NCI-H1048 (cell line): ENCODE results near the gene H2AZ2.
"Not testable (repeated sequence)": the region's sequence is repeated elsewhere in the genome, so short reads cannot be mapped to it uniquely, and the experiment has no call there.

Experiments used
- DNase-seq: peaks from one replicate; lab custom pipeline; 2025; lab: John Stamatoyannopoulos, UW

Gene H2AZ2

DNA sequence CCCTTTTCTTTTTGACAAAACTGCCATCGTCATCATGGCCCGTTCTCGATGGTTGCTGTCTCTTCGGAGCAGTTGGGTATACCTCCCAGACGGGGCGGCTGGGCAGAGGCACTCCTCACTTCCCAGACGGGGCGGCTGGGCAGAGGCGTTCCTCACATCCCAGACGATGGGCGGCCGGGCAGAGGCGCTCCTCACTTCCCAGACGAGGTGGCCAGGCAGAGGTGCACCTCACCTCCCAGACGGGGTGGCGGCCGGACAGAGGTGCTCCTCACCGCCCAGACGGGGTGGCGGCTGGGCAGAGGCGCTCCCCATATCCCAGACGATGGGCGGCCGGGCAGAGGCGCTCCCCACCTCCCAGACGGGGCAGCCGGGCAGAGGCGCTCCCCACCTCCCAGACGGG lies 22.9 kb upstream of the H2AZ2 start:
- DNase-seq = not testable (repeated sequence)

DNA sequence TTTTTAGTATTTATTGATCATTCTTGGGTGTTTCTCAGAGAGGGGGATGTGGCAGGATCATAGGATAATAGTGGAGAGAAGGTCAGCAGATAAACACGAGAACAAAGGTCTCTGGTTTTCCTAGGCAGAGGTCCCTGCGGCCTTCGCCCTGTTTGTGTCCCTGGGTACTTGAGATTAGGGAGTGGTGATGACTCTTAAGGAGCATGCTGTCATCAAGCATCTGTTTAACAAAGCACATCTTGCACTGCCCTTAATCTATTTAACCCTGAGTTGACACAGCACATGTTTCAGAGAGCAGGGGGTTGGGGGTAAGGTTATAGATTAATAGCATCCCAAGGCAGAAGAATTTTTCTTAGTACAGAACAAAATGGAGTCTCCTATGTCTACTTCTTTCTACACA lies 22.4 kb upstream of the H2AZ2 start:
- not testable (repeated sequence) for DNase-seq

DNA sequence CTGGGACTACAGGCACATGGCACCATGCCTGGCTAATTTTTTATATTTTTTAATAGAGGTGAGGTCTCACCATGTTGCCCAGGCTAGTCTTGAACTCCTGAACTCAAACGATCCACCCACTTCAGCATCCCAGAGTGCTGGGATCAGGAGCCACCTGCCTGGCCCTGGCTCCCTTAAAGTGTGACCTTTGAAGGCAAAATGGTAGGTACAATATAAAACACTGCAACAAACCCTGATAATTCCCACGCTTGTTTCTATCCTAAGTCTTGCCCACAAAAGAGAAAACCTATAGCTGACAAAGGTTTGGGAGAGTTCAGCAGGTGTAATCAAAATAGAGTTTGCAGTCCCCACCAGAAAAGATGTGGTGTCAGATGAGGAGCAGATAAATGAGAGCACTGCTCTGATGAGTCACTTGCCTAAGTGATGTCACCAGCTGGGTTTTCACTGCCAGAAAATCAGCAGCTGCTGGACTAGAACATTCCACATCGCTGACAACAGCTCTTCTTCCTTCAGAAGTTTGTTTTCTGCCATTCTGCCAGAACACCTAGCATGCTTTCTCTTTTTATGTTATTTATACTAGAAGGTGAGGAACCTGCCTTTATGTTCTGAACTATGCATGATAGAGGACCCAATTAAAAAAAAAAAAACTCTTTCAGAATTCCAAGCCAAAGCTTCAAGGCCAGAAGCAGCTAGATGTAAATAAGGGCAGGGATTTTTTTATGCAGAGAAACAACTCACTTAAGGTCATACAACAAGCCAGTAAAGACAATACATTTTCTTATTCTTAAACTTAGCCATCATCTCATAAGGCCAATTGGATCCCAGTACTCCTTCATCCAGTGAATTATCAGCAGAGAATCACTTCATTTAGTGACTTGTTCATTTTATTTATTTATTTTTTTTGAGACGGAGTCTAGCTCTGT lies 19.4 kb upstream of the H2AZ2 start:
- DNase-seq = no peak

DNA sequence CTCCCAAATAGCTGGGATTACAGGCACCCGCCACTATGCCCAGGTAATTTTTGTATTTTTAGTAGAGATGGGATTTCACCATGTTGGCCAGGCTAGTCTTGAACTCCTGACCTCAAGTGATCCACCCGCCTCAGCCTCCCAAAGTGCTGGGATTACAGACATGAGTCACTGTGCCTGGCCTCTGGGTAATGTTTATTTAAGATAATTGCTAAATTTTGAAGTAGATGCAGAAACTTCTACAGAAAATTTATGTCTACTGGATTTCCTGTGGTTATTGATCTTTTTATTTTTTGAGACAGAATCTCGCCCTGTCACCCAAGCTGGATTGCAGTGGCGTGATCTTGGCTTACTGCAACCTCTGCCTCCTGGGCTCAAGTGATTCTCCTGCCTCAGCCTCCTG lies 14.1 kb upstream of the H2AZ2 start:
- DNase-seq = not testable (repeated sequence)

DNA sequence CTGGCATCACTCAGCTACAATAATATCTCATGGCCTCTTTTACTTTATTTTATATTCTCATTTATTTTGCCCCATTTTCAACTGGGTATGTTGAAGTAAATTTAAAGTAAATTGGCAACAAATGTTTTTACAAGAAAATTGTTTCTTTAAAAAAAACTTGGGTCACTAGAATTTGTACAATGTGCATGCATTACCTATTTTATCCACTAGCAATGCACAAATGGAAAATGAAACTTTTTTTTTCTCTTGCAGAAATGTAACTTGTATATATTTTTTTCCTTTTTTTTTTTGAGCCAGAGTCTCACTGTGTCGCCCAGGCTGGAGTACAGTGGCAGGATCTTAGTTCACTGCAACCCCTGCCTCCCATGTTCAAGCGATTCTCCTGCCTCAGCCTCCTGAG lies 10.3 kb upstream of the H2AZ2 start:
- DNase-seq = no peak

DNA sequence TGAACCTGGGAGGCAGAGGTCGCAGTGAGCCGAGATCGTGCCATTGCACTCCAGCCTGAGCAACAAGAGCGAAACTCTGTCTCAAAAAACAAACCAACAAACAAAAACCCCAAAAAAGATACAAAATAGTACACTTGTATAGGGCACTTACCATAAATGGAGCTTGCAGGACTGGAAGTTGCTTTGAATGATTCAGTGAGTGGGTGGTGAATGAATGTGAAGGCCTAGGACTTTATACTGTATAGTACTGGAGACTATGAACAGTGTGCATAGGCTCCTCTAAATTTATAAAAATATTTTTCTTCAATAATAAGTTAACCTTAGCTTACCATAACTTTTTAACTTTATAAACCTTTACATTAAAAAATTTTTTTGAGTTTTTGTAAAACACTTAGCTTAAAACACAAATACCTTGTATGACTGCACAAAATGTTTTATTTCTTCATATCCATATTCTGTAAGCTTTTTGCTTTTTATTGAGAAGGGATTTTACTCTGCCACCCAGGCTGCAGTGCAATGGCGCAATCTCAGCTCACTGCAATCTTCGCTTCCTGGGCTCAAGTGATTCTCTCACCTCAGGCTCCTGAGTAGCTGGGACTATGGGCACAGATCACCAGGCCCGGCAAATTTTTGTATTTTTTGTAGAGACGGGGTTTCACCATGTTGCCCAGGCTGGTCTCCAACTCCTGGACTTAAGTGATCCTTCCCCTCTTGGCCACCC lies 6.9 kb upstream of the H2AZ2 start:
- no peak for DNase-seq

DNA sequence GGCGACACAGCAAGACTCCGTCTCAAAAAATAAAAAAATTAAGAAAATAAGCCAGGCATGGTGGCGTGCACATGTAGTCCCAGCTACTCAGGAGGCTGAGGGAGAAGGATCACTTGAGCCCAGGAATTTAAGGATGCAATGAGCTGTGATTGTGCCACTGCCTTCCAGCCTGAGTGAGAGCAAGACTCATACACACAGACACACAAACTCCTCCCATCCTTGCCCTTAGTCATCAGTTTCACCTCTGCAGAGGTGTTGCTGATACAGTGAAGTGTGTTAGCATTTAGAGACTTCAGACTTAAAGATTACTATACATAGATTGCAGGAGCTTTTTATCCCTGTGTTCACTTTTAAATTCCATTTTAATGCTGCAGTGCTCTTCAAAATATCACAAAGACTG lies 5.5 kb upstream of the H2AZ2 start:
- no peak for DNase-seq

DNA sequence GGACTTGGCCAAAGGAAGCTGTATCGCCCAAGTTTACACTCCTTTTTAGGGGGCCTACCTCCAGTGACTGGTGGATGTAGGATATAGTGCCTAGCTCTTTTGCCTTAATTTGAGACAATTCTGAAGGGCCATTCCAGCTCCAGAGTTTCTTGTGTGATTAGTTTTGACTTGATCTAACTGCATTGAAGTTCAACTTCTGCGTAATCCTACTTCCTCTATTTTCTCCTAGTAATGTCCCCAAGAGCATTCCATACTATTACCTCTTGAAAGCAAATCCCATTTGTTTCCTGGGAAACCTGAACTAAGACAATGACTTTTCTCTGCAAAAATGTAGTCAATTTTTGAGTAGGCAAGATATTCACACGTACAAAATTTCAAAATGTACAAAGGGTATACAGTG lies 4.7 kb upstream of the H2AZ2 start:
- DNase-seq = no peak

DNA sequence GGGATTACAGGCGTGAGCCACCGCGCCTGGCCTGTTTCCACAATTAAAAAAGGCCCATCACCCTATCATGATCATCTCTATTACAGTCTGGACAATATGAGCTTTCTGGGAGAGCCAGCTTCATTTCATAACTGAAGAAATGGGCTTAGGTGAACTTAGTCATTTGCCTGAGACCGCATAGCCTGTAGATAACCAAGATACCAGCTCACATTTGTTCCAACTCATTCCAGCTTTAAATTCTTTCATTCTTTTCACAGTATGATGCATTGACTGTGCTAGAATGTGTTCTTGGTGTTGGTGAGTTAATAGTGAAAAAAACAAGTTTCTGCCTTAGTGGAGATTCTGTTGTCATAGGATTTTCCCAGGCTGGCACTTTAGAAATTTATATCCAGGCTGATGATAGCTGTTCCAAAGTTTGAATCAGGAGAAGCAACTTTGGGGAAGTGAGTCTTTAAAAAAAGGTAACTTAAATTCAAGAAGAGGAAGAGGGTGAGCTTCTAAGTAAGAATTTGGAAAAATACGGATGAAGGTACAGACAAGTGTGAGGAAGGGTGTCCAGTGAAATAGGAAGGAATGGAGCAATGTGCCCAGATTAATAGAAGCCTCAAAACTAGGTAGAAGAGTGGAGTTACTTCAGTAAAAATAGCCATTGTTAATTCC lies 2.1 kb upstream of the H2AZ2 start:
- no peak for DNase-seq

DNA sequence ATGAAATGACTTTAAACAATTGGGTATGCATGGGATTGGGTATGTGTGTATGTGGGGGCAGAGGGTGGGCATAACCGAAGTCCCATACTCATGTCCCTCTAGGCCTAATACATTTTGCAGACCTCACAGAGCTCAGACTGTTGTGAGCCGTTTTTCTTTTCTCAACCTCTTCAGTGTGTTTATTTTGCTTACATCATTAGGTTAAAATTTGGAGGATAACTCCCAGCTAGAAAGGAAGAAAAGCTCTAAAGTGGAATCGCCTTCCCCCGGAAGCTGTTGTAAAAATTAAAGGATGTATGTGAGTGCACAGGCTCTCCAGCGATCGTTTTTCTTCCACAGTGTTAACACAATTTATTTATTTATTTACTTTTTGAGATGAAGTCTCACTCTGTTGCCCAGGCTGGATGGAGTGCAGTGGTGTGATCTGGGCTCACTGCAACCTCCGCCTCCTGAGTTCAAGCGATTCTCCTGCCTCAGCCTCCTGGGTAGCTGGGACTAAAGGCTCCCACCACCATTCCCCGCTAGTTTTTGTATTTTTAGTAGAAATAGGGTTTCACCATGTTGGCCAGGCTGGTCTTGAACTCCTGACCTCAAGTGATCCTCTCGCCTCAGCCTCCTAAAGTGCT lies 1.5 kb upstream of the H2AZ2 start:
- DNase-seq = no peak

DNA sequence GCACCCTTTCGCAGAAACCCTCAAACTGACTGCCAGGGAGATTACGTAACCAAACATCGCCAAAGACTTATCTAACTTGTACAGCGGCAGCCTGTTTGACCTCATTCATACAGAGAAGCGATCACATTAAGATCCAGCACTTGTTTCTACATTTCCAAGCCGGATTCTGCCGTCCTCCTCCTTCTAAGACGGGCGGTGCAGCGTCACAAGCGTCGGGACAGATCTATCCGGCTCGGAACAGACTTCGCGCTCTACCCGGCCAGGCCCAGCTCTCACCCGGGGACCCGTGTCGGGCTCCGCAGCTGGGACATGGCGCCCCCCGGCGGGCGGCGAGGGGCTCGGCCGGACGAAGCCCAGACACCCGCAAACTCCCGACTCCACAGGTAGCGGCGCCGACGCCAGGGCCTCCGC lies 373 bp downstream of the H2AZ2 start:
- DNase-seq = peak; percentile 67

DNA sequence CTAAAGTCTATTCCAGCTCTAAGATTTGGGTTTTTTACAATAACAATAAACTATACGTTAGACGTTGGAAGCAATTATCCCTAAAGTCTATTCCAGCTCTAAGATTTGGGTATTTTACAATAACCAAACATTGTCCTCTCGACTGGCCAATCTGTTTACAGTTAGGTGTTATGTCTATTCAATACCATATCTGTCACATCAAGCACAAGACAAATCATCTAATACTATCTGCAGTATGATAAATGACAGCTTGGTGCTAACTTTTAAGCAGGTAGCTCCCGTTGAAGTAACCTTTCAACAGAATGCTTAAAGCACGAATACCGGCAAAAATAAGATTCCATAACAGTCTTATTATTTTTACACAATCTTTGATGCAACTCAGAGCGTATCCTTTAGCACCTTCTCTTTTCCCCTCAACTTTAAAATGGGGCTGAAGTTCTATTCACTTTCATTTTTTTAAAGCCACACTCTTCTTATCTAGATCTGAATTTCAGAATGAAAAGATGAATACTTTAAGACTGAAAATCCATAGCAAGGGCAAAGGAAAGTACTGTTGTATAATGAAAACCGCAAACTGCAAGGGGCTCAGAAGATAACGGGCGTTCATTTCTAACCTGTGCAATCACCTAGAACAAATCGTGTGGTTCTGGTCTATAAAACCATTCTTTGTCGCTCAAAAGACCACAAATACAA lies 925 bp downstream of the H2AZ2 start:
- DNase-seq = no peak

DNA sequence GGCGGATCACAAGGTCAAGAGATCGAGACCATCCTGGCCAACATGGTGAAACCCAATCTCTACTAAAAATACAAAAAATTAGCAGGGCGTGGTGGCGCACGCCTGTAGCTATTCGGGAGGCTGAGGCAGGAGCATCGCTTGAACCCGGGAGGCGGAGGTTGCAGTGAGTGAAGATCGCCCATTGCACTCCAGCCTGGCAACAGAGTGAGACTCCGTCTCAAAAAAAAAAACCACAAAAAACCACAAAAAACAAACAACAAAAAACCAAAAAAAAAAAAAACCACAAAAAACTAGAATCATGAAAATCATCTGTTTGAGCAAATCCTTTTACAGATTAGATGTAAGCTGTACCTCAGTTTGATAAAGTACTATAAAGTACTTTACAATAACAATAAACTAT lies 1.5 kb downstream of the H2AZ2 start:
- DNase-seq = not testable (repeated sequence)

DNA sequence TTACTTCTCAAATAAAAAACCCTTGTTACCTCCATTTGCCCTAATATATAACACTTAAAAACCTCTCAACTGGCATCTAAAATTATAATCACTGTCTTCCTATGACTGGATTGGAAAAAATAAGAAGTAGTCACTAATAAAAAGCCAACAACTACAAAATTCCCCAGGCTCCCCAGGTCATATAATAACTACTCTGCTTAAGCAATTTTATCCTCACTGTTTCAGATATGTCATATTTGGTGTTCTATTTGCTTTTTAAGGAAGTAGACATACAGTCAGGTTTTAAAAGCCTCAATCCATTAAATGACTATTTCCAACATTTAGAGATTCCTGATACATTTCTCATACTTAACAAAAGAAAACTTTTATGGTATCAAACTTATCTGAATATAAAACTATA lies 2.4 kb downstream of the H2AZ2 start:
- no peak for DNase-seq

DNA sequence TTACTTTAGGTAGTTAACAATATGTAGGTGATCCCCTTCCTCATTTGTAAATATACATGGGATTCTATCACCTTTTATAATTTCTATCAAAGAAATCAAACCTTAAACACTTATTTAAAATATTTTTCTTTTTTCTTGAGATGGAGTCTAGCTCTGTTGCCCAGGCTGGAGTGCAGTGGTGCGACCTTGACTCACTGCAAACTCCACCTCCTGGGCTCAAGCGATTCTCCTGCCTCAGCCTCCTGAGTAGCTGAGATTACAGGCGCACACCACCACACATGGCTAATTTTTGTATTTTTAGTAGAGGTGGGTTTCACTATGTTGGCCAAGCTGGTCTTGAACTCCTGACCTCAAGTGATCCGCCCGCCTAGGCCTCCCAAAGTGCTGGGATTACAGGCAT lies 4.4 kb downstream of the H2AZ2 start:
- not testable (repeated sequence) for DNase-seq

DNA sequence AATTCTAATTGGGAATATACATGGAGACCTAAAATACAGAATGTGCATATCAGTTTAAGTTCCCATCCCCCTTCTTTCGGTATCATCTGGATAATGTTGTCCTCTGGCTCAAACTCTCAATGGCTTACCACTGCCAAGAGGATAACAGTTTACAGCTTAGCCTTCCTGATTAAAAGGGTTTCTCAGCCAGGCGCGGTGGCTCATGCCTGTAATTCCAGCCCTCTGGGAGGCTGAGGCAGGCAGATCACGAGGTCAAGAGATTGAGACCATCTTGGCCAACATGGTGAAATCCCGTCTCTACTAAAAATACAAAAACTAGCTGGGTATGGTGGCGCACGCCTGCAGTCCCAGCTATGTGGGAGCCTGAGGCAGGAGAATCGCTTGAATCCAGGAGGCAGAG lies 5.2 kb downstream of the H2AZ2 start:
- not testable (repeated sequence) for DNase-seq

DNA sequence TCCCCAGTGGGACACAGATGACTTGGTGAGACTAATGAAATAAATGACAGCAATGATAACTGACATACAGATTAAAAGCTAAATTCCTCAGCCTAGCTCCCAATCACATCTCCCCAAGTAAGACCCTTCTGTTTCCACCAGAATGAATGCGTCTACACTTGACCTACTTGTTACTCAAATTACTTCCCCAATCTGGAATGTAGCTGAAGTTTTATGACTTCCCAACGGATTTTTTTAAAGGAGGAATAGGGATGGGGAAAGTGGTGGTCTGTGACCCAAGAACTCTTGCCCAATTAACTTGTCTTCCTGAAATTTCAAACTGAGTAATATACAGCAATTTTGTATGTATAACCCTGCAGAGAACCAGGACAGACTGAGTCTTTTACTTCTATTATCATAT lies 9.1 kb downstream of the H2AZ2 start:
- DNase-seq = no peak

DNA sequence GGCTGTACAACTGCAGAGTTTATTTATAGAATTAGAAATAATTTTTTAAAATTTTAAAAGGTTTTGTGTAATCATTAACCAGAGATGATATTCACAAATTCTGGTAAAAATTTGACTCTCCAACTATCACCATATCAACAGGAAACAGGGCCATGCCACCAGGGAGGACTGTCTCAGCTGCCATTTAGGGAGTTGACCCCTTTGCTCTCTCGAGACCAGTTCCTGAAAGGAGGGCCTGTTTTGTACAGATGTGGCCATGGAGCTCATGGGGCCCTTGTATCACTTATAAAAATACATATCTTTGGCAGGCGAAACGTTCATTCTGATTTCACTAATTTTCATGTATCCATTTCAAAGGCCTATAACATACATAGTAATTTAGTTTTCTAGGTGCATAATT lies 20.3 kb downstream of the H2AZ2 start:
- DNase-seq = no peak

DNA sequence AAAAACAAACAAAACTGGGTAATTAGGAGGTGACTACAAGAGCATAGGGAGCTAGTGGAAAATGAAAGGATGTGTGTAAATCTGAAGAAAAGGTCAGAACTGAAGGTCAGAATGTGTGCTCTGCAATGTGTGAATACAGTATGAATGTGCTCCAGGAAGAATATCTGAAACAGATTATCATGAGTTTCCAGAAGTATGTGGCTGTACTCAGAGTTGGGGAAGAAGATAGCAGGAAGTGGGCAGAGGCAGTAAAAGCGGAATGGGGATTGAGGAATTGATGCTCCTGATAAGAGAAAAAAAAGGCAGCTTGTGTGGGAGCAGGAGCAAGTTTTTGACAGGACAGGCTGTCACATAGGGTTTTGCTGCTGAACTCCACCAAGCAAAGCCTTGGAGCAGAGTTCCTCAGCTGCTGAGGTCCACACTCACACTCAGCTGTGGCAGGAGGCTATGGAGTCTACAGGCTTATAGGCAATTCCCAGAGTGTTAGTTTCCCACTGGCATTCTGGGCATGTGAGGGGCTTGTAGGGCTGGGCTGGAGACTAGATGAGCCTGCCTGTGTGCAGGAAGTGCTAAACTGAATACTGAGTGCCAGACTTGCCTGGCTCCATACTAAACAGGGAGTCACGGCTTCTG lies 22.9 kb downstream of the H2AZ2 start:
- no peak for DNase-seq

DNA sequence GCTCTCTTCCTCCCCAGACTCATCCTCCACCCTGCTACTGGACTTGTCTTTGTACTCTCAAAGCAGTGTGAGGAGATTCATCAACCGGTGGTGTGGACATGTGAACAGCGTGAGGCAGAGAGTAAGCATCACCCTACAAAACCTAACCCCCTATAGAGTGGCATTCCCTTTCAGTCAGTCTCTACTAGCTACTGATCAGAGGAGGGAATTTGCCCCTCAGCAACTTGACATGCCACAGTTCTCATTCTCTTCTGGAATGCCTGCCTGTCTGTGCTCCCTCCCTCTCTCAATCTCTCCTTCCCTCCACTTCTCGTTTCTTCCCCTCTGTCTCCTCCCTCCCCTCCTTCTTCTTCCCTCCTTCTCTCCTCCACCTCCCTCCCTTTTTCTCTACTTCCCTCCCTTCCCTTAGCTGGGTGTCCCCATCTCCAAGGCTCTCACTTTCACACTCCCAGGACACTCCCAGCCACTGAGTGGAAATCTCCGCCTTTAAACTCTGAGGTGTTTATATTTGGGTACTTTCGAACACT lies 24.6 kb downstream of the H2AZ2 start:
- DNase-seq = no peak

DNA sequence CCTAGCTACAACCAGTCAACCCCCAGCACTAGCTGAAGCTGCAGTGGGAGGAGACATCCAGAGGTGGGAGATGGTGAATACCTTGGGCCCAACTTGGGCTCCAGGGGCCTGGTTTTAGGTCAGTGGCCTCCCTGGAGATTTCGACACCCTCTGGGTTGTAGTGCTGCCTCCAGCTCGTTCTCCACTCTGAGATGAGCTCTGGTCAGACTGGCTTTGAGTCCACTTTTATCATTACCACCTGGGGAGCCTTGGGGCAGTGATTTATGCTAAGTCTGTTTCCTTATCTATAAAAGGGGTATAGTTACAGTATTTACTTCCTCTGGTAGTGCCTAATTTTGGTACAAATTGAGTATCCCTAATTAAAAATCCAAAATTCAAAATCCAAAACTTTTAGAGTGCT lies 28.6 kb downstream of the H2AZ2 start:
- DNase-seq = no peak
